Activated T-cell treated with anti-CD3 and anti-CD28 coated beads for 24 hours (primary cell): ENCODE results near the gene SIGLEC5.

ENCODE experiments used
- DNase-seq: peaks from one replicate; pipeline ENCODE4 v3.0.0-alpha.2; 2020; ENCODE audit warnings: low read depth

Gene SIGLEC5

GRCh38 chr19:51587264-51588191 lies 42.7 kb downstream of the SIGLEC5 start:
- no peak for DNase-seq

DNA sequence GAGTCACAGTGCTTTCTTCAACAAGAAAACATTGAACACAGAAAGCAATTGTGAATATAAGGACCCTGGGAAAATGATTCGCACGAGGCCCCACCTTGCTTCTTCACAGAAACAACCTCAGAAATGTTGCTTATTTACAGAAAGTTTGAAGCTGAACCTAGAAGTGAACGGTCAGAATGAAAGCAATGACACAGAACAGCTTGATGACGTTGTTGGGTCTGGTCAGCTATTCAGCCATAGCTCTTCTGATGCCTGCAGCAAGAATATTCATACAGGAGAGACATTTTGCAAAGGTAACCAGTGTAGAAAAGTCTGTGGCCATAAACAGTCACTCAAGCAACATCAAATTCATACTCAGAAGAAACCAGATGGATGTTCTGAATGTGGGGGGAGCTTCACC lies 43.4 kb downstream of the SIGLEC5 start:
- no peak for DNase-seq

GRCh38 chr19:51586103-51586728 lies 44.0 kb downstream of the SIGLEC5 start:
- no peak for DNase-seq

- DNase-seq = no peak
Observed at GRCh38 chr19:51576850-51577249, 53.4 kb downstream of the SIGLEC5 start.

- no peak for DNase-seq
Observed at GRCh38 chr19:51573331-51573730, 56.9 kb downstream of the SIGLEC5 start.

DNA sequence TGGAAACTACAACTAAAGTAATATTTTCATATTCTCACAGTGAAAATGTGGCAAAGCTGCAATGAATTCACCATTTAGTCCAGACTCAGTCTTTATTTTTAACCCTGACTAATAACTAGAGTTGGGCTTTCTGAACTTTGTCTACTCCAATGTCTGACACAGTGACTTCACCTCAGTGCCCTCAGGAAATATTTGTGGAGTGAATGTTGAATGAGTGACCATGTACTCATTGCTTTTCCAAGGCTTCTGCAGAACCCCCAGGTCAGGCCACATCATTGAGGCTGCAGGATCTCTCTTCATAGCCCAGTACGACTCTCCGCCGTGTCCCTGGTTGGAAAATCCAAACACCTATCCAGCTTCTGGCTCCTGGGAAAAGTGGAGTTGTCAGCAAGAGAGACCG lies 57.3 kb downstream of the SIGLEC5 start:
- no peak for DNase-seq

GRCh38 chr19:51572410-51572809 lies 57.8 kb downstream of the SIGLEC5 start:
- DNase-seq = no peak

- no peak for DNase-seq
Observed at GRCh38 chr19:51571599-51571998, 58.6 kb downstream of the SIGLEC5 start.

DNA sequence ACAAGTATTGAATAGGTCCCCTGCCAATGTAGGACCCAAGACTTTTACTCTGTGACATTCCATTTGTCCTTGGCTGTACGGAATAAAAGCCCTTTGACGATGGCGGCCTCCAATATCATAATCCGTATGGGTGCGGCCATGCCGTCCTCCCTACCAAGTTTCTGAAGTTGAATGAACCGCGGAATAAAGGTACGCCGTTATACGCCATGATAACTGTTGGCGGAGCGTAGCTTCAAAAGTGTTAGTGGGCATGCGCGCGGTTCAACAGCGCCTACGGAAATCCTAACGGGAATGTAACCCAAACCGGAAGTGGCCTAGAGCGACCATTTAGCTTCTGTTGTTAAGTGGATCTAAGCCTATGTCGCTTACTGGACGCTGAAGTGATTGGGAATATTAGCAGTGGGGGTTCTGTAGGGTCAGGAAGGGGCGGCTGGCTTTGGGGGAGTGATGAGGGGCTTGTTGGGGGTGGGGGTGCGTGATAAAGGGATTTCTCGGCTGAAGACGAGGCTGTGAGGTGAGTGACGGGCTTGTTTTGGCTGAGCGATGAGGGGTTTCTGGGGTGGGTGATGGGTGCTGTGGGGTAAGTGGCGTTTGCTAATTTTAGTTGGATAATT lies 59.1 kb downstream of the SIGLEC5 start, which contains the start of gene ZNF175:
Gene ZNF175, plus strand, starts transcription at position 322 of the 614 bp plus-strand sequence. CDS start 2,047 bp downstream, outside the sequence.
- DNase-seq = peak; percentile 86

DNA sequence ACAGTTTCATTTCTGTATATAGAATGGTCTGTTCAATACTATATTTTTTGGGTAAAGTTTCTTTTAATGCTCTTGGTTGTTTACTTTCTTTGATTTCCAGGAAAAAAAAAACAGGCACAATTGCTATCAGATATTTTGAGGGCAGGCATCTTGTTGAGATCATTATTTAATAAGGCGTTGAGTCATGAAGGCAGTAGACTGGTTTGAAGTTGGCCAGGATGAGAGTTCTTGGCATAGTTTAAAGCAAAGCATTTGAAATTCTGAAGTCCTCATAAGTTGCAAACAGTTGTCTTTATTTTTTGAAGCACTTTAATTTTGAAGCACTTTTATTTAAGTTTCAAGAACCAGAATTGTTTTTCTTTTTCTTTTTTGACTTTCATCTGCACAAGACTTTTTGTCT lies 61.7 kb downstream of the SIGLEC5 start:
- no peak for DNase-seq

GRCh38 chr19:51567583-51567982 lies 62.6 kb downstream of the SIGLEC5 start:
- no peak for DNase-seq

DNA sequence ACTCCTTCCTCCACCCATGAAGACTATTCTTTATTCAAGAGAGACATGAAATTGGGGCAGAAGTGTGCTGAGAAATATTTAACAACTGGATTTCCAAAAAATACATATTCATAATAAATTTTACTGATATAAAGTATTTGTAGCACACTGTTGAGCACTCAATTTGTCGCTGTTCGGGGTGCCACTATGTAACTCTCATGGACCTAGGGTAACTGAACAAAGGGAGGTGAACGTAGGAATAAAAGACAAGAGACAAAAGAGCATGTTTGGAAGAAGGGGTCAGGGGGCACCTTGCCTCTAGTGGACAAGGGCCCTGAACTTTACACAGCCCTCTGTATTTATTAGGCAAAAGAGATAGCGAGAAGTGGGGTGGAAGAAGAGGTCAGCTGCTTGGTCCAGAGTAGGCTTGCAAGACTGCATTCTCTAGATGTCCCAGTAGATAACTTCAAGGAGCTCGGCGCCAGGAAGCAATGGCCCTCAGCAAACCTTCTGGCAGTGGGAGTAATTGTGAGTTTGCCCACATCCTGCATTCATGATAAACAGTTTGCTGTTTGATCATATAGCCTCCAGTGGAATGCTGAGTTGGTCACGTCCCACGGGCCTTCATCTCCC lies 63.6 kb downstream of the SIGLEC5 start:
- no peak for DNase-seq

- no peak for DNase-seq
Observed at GRCh38 chr19:51565583-51565982, 64.6 kb downstream of the SIGLEC5 start.

DNA sequence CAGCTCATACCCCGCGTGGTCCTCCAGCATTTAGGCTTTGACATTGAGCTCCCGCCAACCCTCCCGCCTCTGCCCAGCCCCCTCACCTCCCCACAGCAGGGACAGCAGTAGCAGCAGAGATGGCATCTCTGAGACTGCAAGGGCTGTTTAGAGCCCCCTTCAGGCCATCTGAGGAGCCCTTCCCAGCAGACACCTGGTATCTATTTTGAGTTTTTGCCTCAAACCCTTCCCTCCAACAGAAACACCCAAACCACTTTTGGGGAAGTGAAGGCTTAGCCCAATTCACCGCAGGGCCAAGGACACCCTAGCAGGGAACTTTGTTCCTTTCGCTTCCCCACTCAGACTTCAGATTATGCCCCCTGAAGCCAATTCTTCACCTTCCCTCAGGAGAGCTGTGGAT lies 65.4 kb downstream of the SIGLEC5 start:
- no peak for DNase-seq
